B cell (primary cell): ENCODE results near the gene ARHGAP31. TPM values are rescaled to one million over a fixed set of nuclear protein-coding genes. Genes with fewer than 3 reads are reported as not detected.

Experiments
- ATAC-seq: fragments of 200-7000 bp; cut with Tn5 transposase; one replicate; pipeline ENCODE4 v1.10.0; 2021; ENCODE audit warnings: low read depth, mild to moderate bottlenecking, moderate number of reproducible peaks, moderate library complexity
- CTCF ChIA-PET: fragments of 350-600 bp; sonication (Branson Sonifier 250); formaldehyde crosslinking; loops from one replicate; lab custom pipeline; 2021; ENCODE audit warnings: antibody characterized with exemption, inconsistent platforms; lab: Charles Lee
- POLR2A ChIA-PET: fragments of 350-600 bp; sonication (Branson Sonifier 250); formaldehyde crosslinking; loops from one replicate; lab custom pipeline; 2021; ENCODE audit warnings: antibody characterized with exemption; lab: Charles Lee
- DNase-seq: peaks from one replicate; pipeline ENCODE4 v3.0.0; 2013
- H2AFZ ChIP-seq: 2 replicates; pipeline ENCODE4 v1.6.1; 2012; ENCODE audit warnings: mild to moderate bottlenecking, low read depth, low read length; ENCODE audit not compliant: insufficient read depth, poor library complexity, severe bottlenecking
- H3K27ac ChIP-seq, 2 donors: 1 replicate in 1 of 2; 2 replicates in 1 of 2; pipeline ENCODE4 v1.5.1; 2012 to 2013; ENCODE audit warnings: low read length in 2 of 2, mild to moderate bottlenecking in 2 of 2, moderate library complexity in 1 of 2
- H3K27me3 ChIP-seq, 4 experiments: fragments of 200-600 bp in 1 of 4; sonication (generic) in 1 of 4; replicated peaks in 1 of 4; 1 replicate in 2 of 4; 2 replicates in 2 of 4; pipeline versions ENCODE4 v1.6.1 to v1.7.0; 2013 to 2016; ENCODE audit warnings: low read length in 3 of 4, mild to moderate bottlenecking in 2 of 4, mixed read lengths in 1 of 4, moderate library complexity in 1 of 4; ENCODE audit not compliant: insufficient read depth in 4 of 4, control insufficient read depth in 3 of 4; ENCODE audit errors: control extremely low read depth in 1 of 4
- H3K36me3 ChIP-seq, 2 experiments: replicated peaks in 1 of 2; 1 replicate in 1 of 2; 2 replicates in 1 of 2; pipeline versions ENCODE4 v1.6.1 to v1.7.1; 2013; ENCODE audit warnings: low read length in 1 of 2; ENCODE audit not compliant: insufficient read depth in 2 of 2, control insufficient read depth in 1 of 2; ENCODE audit errors: control extremely low read depth in 1 of 2, extremely low read depth in 1 of 2
- H3K4me1 ChIP-seq, 2 donors: fragments of 200-600 bp in 1 of 2; sonication (generic) in 1 of 2; 1 replicate in 1 of 2; 2 replicates in 1 of 2; pipeline versions ENCODE4 v1.5.1 to v1.6.1; 2013 to 2017; ENCODE audit warnings: low read length in 2 of 2; ENCODE audit not compliant: control insufficient read depth in 2 of 2, insufficient read depth in 2 of 2
- H3K4me2 ChIP-seq: replicated peaks from 2 replicates; pipeline ENCODE3; 2012; ENCODE audit warnings: mild to moderate bottlenecking, low read depth, low read length; ENCODE audit not compliant: poor library complexity, severe bottlenecking
- H3K4me3 ChIP-seq, 5 experiments: fragments of 200-600 bp in 1 of 5; sonication (generic) in 1 of 5; 1 replicate in 3 of 5; 2 replicates in 2 of 5; pipeline versions ENCODE4 v1.5.1 to v1.7.0; 2011 to 2016; ENCODE audit warnings: low read length in 4 of 5, mild to moderate bottlenecking in 4 of 5, low read depth in 2 of 5, control low read depth in 1 of 5, moderate library complexity in 1 of 5; ENCODE audit not compliant: insufficient read depth in 1 of 5; ENCODE audit errors: control extremely low read depth in 1 of 5, extremely low read depth in 1 of 5
- H3K79me2 ChIP-seq: fragments of 200-600 bp; sonication (generic); one replicate; pipeline ENCODE4 v1.6.0; 2016; ENCODE audit warnings: low read length; ENCODE audit not compliant: control insufficient read depth, insufficient read depth
- H3K9ac ChIP-seq: fragments of 200-600 bp; sonication (generic); 2 replicates; pipeline ENCODE4 v1.6.1; 2017; ENCODE audit warnings: mild to moderate bottlenecking, low read length, moderate library complexity
- H3K9me3 ChIP-seq, 3 donors: one replicate each; pipeline versions ENCODE4 v1.6.1 to v1.7.1; 2013; ENCODE audit warnings: low read length in 2 of 3; ENCODE audit not compliant: control insufficient read depth in 2 of 3, insufficient read depth in 1 of 3; ENCODE audit errors: control extremely low read depth in 1 of 3
- H4K20me1 ChIP-seq: 2 replicates; pipeline ENCODE4 v1.6.0; 2012; ENCODE audit warnings: mild to moderate bottlenecking, low read length; ENCODE audit not compliant: insufficient read depth, control insufficient read depth, poor library complexity, severe bottlenecking
- H3K27ac Mint-ChIP-seq: one replicate; pipeline ENCODE4 v1.8.0; 2021; ENCODE audit warnings: mixed read lengths
- H3K27me3 Mint-ChIP-seq: one replicate; pipeline ENCODE4 v1.8.0; 2021; ENCODE audit warnings: mixed read lengths
- H3K4me1 Mint-ChIP-seq: one replicate; pipeline ENCODE4 v1.8.0; 2021; ENCODE audit warnings: mixed read lengths
- H3K4me3 Mint-ChIP-seq: one replicate; pipeline ENCODE4 v1.8.0; 2021; ENCODE audit warnings: mixed read lengths
- H3K9me3 Mint-ChIP-seq: one replicate; pipeline ENCODE4 v1.8.0; 2022; ENCODE audit warnings: mixed read lengths; ENCODE audit not compliant: insufficient read depth
- CTCF ChIP-seq: fragments of 200-600 bp; IDR thresholded peaks from one replicate; pipeline ENCODE4 v1.8.0; 2022; ENCODE audit warnings: antibody characterized with exemption, mild to moderate bottlenecking
- EZH2 ChIP-seq: IDR thresholded peaks from 2 replicates; pipeline ENCODE4 v1.6.1; 2012; ENCODE audit warnings: borderline replicate concordance, low read depth, mild to moderate bottlenecking, moderate library complexity, low read length; ENCODE audit not compliant: insufficient read depth, poor library complexity, severe bottlenecking
- WGBS: methylation state at CpG from one replicate; pipeline ENCODE4 v1.1.5; 2013; ENCODE audit warnings: missing lambda C conversion rate; ENCODE audit not compliant: insufficient coverage; 5-methylcytosine and 5-hydroxymethylcytosine counted together
- intact Hi-C: fragments of 100-400 bp; cut with micrococcal nuclease; formaldehyde crosslinking; loops from one replicate; pipeline ENCODE4 v1.10.0; 2022
- polyA plus RNA-seq: library from polyadenylated mRNA; depleted of rRNA; stranded (reverse); fragments of >200 nt; gene quantifications from 2 replicates; pipeline ENCODE4 v1.2.3, GENCODE V29; 2012
- total RNA-seq, 2 donors: library from RNA; stranded (reverse); fragments of 120-200 nt in 1 of 2; gene quantifications; 1 replicate in 1 of 2; 2 replicates in 1 of 2; pipeline versions ENCODE4 v1.2.3 to v1.2.4, GENCODE V29; 2013 to 2022

The ARHGAP31 gene
- total and polyA plus RNA-seq, 2 donors (not counting 1 experiment from before 2014, with no cell fraction given), result 3.5 to 7.8 TPM

GRCh38 chr3:119401069-119401468 is 106.9 kb downstream of the ARHGAP31 start:
- no CpG with 5 or more reads among the region's 5 CpGs for WGBS
- TF ChIP-seq CTCF, result no peak
- TF ChIP-seq EZH2, result no peak
- Mint-ChIP-seq H3K4me1 (peaks cover 9% of the 10 kb centered on the region), H3K4me3 (peak overlapping the region; percentile 66), H3K27ac (peak overlapping the region; percentile 64), H3K9me3 (no peaks in the 10 kb centered on the region), H3K27me3 (no peaks in the 10 kb centered on the region)
- Histone ChIP-seq H3K36me3 (no peaks in the 10 kb centered on the region), H3K9ac (no peak overlapping the region), H3K27me3 (no peaks in the 10 kb centered on the region), H3K27ac (peak overlapping the region; percentile 43 to 52), H3K79me2 (no peaks in the 10 kb centered on the region), H3K9me3 (no peaks in the 10 kb centered on the region), H3K4me2 (peak overlapping the region; percentile 5), H4K20me1 (no peaks in the 10 kb centered on the region), H3K4me3 (no peak overlapping the region), H2AFZ (no peak overlapping the region), H3K4me1 (peaks cover 0 to 11% of the 10 kb centered on the region in 2 donors)
- ChIA-PET POLR2A (no interaction called here), CTCF (no interaction called here)
- intact Hi-C loops, result no loop called here
- DNase-seq, result no peak
- ATAC-seq, result no peak

GRCh38 chr3:119401503-119402440 is 107.6 kb downstream of the ARHGAP31 start:
- no peaks in the 10 kb centered on the region for H3K27me3 ChIP-seq
- H3K27ac Mint-ChIP-seq, result peak overlapping the region; percentile 64
- no peaks in the 10 kb centered on the region for H3K9me3 ChIP-seq
- peak overlapping the region; percentile 43 to 52 for H3K27ac ChIP-seq
- peak overlapping the region; percentile 66 for H3K4me3 Mint-ChIP-seq
- H2AFZ ChIP-seq, result no peak overlapping the region
- no peaks in the 10 kb centered on the region for H3K27me3 Mint-ChIP-seq
- no peaks in the 10 kb centered on the region for H3K36me3 ChIP-seq
- peak; percentile 39 for ATAC-seq
- peaks cover 9% of the 10 kb centered on the region for H3K4me1 Mint-ChIP-seq
- peaks cover 0 to 11% of the 10 kb centered on the region in 2 donors for H3K4me1 ChIP-seq
- ChIA-PET POLR2A (no interaction called here), CTCF (no interaction called here)
- peak; percentile 12 for DNase-seq
- no peaks in the 10 kb centered on the region for H4K20me1 ChIP-seq
- no peak overlapping the region for H3K9ac ChIP-seq
- no peak for TF ChIP-seq CTCF
- TF ChIP-seq EZH2, result no peak
- H3K4me3 ChIP-seq, result no peak overlapping the region
- no peaks in the 10 kb centered on the region for H3K9me3 Mint-ChIP-seq
- intact Hi-C loops, result no loop called here
- 94% methylated on average over 33 of the region's 36 CpGs for WGBS
- H3K4me2 ChIP-seq, result peak overlapping the region; percentile 5
- no peaks in the 10 kb centered on the region for H3K79me2 ChIP-seq
